ENCODE data around the gene AEN.
"Not testable (repeated sequence)": the region's sequence is repeated elsewhere in the genome, so short reads cannot be mapped to it uniquely, and the experiment has no call there.

AEN gene

DNA sequence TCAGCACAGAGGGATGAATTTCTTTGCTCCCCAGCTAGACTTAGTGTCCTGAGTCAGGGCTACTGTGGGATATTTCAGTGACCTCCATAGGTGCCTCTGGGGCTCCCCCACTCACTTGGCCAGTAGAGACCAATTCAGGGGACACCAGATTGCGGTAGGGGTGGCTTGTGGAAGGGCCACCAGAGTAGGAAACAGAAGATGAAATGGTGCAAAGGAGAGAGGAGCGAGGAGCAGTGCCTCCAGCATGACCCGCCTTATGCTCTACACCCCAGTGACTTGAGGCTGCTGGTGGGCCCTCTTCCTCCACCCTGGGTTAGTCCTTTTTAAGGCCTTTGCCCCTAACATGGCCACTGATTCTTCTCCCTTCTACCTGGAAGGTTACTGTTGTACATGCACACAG is 2.5 kb downstream of the AEN start:
- Mint-ChIP-seq H3K27me3 (no peaks in the 10 kb centered on the region), H3K4me1 (peaks cover 64% of the 10 kb centered on the region), H3K27ac (peak overlapping the region; percentile 93), H3K36me3 (peaks cover 29% of the 10 kb centered on the region), H3K4me3 (peak overlapping the region; percentile 98), H3K9me3 (no peaks in the 10 kb centered on the region)

GRCh38 chr15:88624156-88624970 is 3.2 kb downstream of the AEN start:
- no peaks in the 10 kb centered on the region for H3K27me3 Mint-ChIP-seq
- H3K4me1 Mint-ChIP-seq: peaks cover 71% of the 10 kb centered on the region
- peak overlapping the region; percentile 98 for H3K4me3 Mint-ChIP-seq
- H3K27ac Mint-ChIP-seq: peak overlapping the region; percentile 86
- H3K36me3 Mint-ChIP-seq: peaks cover 36% of the 10 kb centered on the region
- H3K9me3 Mint-ChIP-seq: no peaks in the 10 kb centered on the region

DNA sequence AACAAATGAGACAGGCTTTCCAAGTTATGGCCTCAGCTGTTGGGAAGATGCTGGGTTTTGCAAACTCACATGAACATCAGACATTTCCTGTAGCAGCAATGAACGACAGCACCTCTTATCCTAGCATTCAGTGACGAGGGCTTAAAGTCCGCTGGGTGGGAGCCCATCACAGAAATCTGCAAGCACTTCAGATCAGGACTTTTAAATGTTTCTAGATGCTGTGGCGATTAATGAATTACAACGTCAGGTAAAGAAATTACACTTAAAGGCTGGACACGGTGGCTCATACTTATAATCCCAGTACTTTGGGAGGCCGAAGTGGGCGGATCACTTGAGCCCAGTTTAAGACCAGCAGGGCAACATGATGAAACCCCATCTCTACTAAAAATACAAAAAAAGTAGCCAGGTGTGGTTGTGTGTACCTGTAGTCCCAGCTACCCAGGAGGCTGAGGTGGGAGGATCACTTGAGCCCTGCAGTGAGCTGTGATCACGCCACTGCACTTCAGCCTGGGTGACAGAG is 3.9 kb downstream of the AEN start:
- Mint-ChIP-seq H3K9me3 (no peaks in the 10 kb centered on the region), H3K36me3 (peaks cover 42% of the 10 kb centered on the region), H3K4me3 (peak overlapping the region; percentile 98), H3K4me1 (peaks cover 78% of the 10 kb centered on the region), H3K27ac (peak overlapping the region; percentile 86), H3K27me3 (no peaks in the 10 kb centered on the region)

DNA sequence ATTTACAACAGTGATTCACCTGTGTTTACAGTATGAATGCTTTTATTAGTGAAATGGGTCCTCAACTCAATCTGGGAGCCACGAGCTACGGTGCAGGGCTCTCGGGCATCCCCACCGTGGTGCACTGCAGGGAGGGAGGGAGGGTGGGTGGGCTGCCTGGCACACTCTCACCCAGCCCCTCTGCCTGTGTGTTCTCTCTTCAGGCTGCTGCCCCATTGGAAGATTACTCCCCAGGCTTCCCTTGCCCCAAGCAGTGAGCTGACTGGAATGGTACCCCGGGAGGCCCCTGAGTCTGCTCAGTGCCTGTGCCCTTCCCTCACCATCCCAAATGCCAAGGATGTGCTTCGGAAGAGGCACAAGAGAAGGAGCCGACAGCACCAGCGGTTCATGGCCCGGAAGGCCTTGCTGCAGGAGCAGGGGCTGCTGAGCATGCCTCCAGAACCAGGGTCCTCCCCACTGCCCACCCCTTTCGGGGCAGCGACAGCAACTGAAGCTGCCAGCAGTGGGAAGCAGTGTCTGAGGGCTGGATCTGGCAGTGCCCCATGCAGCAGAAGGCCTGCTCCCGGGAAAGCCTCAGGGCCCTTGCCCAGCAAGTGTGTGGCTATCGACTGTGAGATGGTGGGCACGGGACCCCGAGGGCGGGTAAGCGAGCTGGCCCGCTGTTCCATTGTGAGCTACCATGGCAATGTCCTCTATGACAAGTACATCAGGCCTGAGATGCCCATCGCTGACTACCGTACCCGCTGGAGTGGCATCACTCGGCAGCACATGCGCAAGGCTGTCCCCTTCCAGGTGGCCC is 5.0 kb downstream of the AEN start:
- H3K4me1 Mint-ChIP-seq: peaks cover 84% of the 10 kb centered on the region
- peak overlapping the region; percentile 68 for H3K27ac Mint-ChIP-seq
- H3K36me3 Mint-ChIP-seq: peaks cover 47% of the 10 kb centered on the region
- no peaks in the 10 kb centered on the region for H3K27me3 Mint-ChIP-seq
- H3K4me3 Mint-ChIP-seq: peak overlapping the region; percentile 69
- H3K9me3 Mint-ChIP-seq: no peaks in the 10 kb centered on the region

- H3K4me1 Mint-ChIP-seq: peaks cover 92% of the 10 kb centered on the region
- peak overlapping the region; percentile 86 for H3K27ac Mint-ChIP-seq
- H3K4me3 Mint-ChIP-seq: peak overlapping the region; percentile 61
- no peaks in the 10 kb centered on the region for H3K27me3 Mint-ChIP-seq
- H3K36me3 Mint-ChIP-seq: peaks cover 48% of the 10 kb centered on the region
- no peaks in the 10 kb centered on the region for H3K9me3 Mint-ChIP-seq
Observed at GRCh38 chr15:88627463-88627862, 6.3 kb downstream of the AEN start.

GRCh38 chr15:88628018-88628654 is 7.0 kb downstream of the AEN start:
- H3K27me3 Mint-ChIP-seq: no peaks in the 10 kb centered on the region
- peak overlapping the region; percentile 86 for H3K27ac Mint-ChIP-seq
- peak overlapping the region; percentile 61 for H3K4me3 Mint-ChIP-seq
- H3K36me3 Mint-ChIP-seq: peaks cover 46% of the 10 kb centered on the region
- H3K4me1 Mint-ChIP-seq: peaks cover 92% of the 10 kb centered on the region
- no peaks in the 10 kb centered on the region for H3K9me3 Mint-ChIP-seq

DNA sequence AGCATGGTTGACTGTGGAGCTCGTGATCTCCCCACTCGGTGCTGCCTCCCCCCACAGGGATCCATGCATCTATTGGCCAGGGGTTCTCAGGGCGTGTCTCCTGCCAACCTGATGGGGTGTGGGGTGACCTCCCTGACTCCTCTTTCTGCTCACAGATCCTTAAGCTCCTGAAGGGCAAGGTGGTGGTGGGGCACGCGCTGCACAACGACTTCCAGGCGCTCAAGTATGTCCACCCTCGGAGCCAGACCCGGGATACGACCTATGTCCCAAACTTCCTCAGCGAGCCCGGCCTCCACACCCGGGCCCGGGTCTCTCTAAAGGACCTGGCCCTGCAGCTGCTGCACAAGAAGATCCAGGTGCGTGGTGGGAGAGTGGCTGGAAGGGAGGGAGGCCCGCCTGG is 7.9 kb downstream of the AEN start:
- peak overlapping the region; percentile 70 for H3K4me3 Mint-ChIP-seq

DNA sequence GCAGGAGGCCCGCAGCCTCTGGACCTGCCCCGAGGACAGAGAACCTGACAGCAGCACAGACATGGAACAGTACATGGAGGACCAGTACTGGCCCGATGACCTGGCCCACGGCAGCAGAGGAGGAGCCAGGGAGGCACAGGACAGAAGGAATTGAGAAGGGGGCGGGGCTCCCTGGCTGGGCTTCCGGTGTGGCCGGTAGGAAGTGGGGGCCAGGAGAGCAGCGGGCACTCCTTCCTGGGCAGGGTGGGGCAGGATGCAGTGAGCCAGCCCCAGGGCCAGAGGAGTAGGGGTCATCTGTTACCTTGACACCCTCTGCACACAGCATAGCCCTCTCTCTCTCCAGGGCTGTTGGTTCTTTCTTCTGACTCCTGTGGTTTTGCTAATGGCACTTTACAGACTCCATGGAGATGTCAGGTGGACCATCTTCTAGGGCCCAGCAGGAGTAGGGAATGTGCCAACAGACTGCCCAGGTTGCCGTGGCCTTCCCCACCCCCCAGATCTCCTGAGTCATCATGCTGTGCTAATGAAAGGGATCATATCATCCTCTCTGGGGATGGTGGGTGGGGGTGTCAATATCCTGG is 9.1 kb downstream of the AEN start:
- peaks cover 44% of the 10 kb centered on the region for H3K36me3 Mint-ChIP-seq
- H3K27ac Mint-ChIP-seq: peak overlapping the region; percentile 77
- H3K4me1 Mint-ChIP-seq: peaks cover 91% of the 10 kb centered on the region
- H3K27me3 Mint-ChIP-seq: no peaks in the 10 kb centered on the region
- no peaks in the 10 kb centered on the region for H3K9me3 Mint-ChIP-seq
- H3K4me3 Mint-ChIP-seq: peak overlapping the region; percentile 70

More for the DNA sequence above, 7.9 kb downstream of the AEN start:
- Mint-ChIP-seq H3K9me3 (no peaks in the 10 kb centered on the region), H3K4me1 (peaks cover 90% of the 10 kb centered on the region), H3K27ac (no peak overlapping the region), H3K27me3 (no peaks in the 10 kb centered on the region), H3K36me3 (peaks cover 43% of the 10 kb centered on the region)

DNA sequence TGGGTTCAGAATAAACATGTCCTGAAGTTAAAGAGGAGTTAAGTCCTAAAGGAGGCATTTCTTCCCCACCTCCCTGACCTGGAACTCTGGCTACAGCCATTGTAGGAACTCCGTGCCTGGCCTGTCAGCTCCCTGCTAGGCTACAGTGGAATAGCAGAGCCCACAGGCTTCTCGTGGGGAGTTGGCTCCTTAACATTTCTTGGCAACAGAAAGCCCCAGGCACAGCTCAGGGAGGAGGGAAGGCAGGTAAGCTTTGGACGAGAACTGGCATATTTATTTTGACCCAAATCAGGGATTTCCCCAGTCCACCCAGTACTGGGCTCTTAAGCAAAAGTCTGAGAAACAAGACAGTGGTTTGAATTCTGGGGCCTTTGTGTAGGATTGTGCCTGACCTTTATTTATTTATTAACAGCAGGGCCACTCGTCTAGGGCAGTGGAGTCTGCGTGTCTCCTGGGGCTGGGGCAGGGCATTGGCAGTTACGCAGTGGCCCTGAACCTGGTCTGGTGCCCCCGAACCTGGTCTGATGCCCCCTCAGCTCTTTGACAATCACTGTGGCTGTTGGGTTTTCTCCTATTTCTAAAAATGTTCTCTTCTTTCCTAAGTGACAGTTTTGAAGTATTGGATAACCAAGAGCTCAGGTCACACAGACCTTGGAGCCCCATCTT is 9.8 kb downstream of the AEN start:
- Mint-ChIP-seq H3K27me3 (no peaks in the 10 kb centered on the region), H3K9me3 (no peaks in the 10 kb centered on the region), H3K4me3 (peak overlapping the region; percentile 24), H3K4me1 (peaks cover 92% of the 10 kb centered on the region), H3K36me3 (peaks cover 44% of the 10 kb centered on the region), H3K27ac (no peak overlapping the region)

- Mint-ChIP-seq H3K4me3 (peak overlapping the region; percentile 3), H3K4me1 (peaks cover 96% of the 10 kb centered on the region)
Observed at GRCh38 chr15:88631464-88632028, 10.4 kb downstream of the AEN start.

GRCh38 chr15:88632797-88633196 is 11.7 kb downstream of the AEN start:
- peak overlapping the region; percentile 57 for H3K4me3 Mint-ChIP-seq
- not testable (repeated sequence) for H3K9me3 Mint-ChIP-seq, H3K27me3 Mint-ChIP-seq
- peaks cover 41% of the 10 kb centered on the region for H3K36me3 Mint-ChIP-seq
- H3K4me1 Mint-ChIP-seq: peaks cover 97% of the 10 kb centered on the region
- H3K27ac Mint-ChIP-seq: peak overlapping the region; percentile 84

More at GRCh38 chr15:88631464-88632028, 10.4 kb downstream of the AEN start:
- no peaks in the 10 kb centered on the region for H3K27me3 Mint-ChIP-seq
- peaks cover 48% of the 10 kb centered on the region for H3K36me3 Mint-ChIP-seq
- no peaks in the 10 kb centered on the region for H3K9me3 Mint-ChIP-seq
- H3K27ac Mint-ChIP-seq: peak overlapping the region; percentile 46

- H3K4me1 Mint-ChIP-seq: peaks cover 94% of the 10 kb centered on the region
- no peaks in the 10 kb centered on the region for H3K9me3 Mint-ChIP-seq
- H3K36me3 Mint-ChIP-seq: peaks cover 33% of the 10 kb centered on the region
- H3K27me3 Mint-ChIP-seq: no peaks in the 10 kb centered on the region
- H3K4me3 Mint-ChIP-seq: no peak overlapping the region
- peak overlapping the region; percentile 55 for H3K27ac Mint-ChIP-seq
Observed at GRCh38 chr15:88634449-88634848, 13.3 kb downstream of the AEN start.

DNA sequence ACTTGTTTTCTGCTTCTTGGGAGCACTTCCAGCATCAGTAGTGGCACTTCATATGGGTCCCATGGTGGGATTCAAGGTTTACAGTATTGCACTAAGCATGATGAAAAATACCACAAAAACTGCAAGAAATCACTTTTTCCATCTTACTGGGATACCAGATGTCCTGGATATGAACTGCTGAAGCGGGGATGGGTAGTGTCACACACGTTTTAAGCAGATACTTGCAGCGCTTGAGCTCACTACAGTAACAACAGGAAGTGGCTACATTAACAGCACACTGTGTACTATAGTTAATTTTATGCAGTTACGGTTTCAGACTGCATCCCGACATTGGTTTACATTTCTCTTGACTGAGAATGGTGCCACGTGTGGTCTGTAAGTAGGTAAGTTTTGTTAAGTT is 14.2 kb downstream of the AEN start:
- Mint-ChIP-seq H3K9me3 (no peaks in the 10 kb centered on the region), H3K27ac (peak overlapping the region; percentile 82), H3K36me3 (peaks cover 28% of the 10 kb centered on the region), H3K27me3 (no peaks in the 10 kb centered on the region), H3K4me1 (peaks cover 94% of the 10 kb centered on the region), H3K4me3 (peak overlapping the region; percentile 83)

- Mint-ChIP-seq H3K27ac (peak overlapping the region; percentile 93), H3K4me1 (peaks cover 91% of the 10 kb centered on the region), H3K9me3 (no peaks in the 10 kb centered on the region), H3K36me3 (peaks cover 25% of the 10 kb centered on the region), H3K27me3 (no peaks in the 10 kb centered on the region), H3K4me3 (peak overlapping the region; percentile 83)
Observed at GRCh38 chr15:88636050-88636449, 14.9 kb downstream of the AEN start.
